Kidney epithelial cell (primary cell): Measurements from ENCODE around the gene RUNX1. TPM values are rescaled to one million over a fixed set of nuclear protein-coding genes. Genes with fewer than 3 reads are reported as not detected.

Experiments used
- DNase-seq: peaks from one replicate; pipeline ENCODE4 v3.0.0-alpha.2; 2010; ENCODE audit warnings: low read depth
- H3K27me3 ChIP-seq: 2 replicates; pipeline ENCODE4 v1.6.0; 2011; ENCODE audit warnings: low read length; ENCODE audit not compliant: control insufficient read depth, insufficient read depth
- H3K36me3 ChIP-seq: 2 replicates; pipeline ENCODE4 v1.5.1; 2011; ENCODE audit warnings: low read length; ENCODE audit not compliant: control insufficient read depth, insufficient read depth
- H3K4me3 ChIP-seq: 2 replicates; pipeline ENCODE4 v1.5.1; 2011; ENCODE audit warnings: low read depth, mild to moderate bottlenecking, control low read depth, low read length
- CTCF ChIP-seq: IDR thresholded peaks from 2 replicates; pipeline ENCODE4 v1.5.1; 2011; ENCODE audit warnings: mild to moderate bottlenecking, moderate library complexity, low read length, control low read depth, inconsistent platforms; ENCODE audit not compliant: insufficient read depth, poor library complexity, severe bottlenecking
- total RNA-seq: library from RNA; depleted of rRNA; stranded (reverse); fragments of >200 nt; gene quantifications from 2 replicates; pipeline ENCODE4 v1.2.3, GENCODE V29; 2015

RUNX1 gene
- total RNA-seq, 1 donor from 2014 or later: 43.0 TPM

- Histone ChIP-seq H3K27me3 (no peaks in the 10 kb centered on the region), H3K36me3 (no peaks in the 10 kb centered on the region), H3K4me3 (no peak overlapping the region)
- no peak for TF ChIP-seq CTCF
- DNase-seq: no peak
Measured at GRCh38 chr21:34843562-34843961, 205.5 kb downstream of the RUNX1 start.

- no peak for DNase-seq
- no peaks in the 10 kb centered on the region for H3K36me3 ChIP-seq
- no peak for TF ChIP-seq CTCF
- H3K27me3 ChIP-seq: no peaks in the 10 kb centered on the region
- H3K4me3 ChIP-seq: no peak overlapping the region
Measured at GRCh38 chr21:34841154-34841553, 207.9 kb downstream of the RUNX1 start.

GRCh38 chr21:34840693-34841092 lies 208.4 kb downstream of the RUNX1 start:
- H3K36me3 ChIP-seq: no peaks in the 10 kb centered on the region
- no peaks in the 10 kb centered on the region for H3K27me3 ChIP-seq
- TF ChIP-seq CTCF: no peak
- DNase-seq: no peak
- no peak overlapping the region for H3K4me3 ChIP-seq

GRCh38 chr21:34838956-34839820 lies 209.9 kb downstream of the RUNX1 start:
- Histone ChIP-seq H3K4me3 (no peak overlapping the region), H3K36me3 (peaks cover 1% of the 10 kb centered on the region), H3K27me3 (no peaks in the 10 kb centered on the region)
- no peak for TF ChIP-seq CTCF
- no peak for DNase-seq

GRCh38 chr21:34836933-34837505 lies 212.1 kb downstream of the RUNX1 start:
- H3K27me3 ChIP-seq: no peaks in the 10 kb centered on the region
- peaks cover 2% of the 10 kb centered on the region for H3K36me3 ChIP-seq
- DNase-seq: no peak
- H3K4me3 ChIP-seq: no peak overlapping the region
- TF ChIP-seq CTCF: no peak
